GM12872 (cell line): ENCODE data around the gene MYADML2.

ENCODE experiments used
- TF ChIP-seq, protein P1 (sequence below): IDR thresholded peaks from 3 replicates; pipeline ENCODE4 v1.5.1; 2011; ENCODE audit warnings: low read depth, mild to moderate bottlenecking, low read length, moderate library complexity; ENCODE audit not compliant: insufficient read depth

MYADML2 gene

DNA sequence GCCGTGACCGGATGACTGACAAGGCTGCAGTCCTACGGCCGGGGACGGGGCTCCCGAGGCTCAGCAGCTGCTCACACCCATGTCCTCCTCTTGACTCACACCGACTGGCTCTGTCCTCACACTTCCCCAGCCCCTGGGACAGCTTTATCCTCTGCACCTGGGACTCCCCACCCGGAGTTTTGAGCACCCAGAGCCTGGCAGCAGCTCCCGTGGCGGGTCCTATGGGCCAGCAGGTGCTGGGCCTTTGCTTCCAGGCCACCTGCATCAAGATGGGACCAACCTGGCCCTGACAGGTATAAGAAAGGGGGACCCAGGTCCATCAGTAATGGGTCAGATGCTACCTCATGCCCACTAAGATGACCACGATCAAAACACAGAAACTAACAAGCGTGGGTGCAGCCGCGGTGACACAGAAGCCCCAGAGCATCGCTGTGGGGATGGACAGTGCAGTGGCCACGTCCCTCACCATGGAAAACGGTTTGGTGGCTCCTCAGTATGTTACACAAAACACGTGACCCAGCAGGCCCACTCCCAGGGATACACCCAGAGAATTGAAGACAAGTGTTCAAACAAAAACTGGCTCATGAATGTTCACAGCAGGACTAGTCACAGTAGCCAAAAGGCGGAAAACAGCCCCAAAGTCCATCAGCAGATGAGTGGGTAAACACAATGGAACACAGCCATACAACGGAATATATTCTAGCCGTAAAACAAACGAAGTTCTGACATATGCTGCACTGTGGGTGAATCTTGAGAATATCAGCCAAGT lies 17.2 kb upstream of the MYADML2 start:
- TF ChIP-seq, protein P1, sequence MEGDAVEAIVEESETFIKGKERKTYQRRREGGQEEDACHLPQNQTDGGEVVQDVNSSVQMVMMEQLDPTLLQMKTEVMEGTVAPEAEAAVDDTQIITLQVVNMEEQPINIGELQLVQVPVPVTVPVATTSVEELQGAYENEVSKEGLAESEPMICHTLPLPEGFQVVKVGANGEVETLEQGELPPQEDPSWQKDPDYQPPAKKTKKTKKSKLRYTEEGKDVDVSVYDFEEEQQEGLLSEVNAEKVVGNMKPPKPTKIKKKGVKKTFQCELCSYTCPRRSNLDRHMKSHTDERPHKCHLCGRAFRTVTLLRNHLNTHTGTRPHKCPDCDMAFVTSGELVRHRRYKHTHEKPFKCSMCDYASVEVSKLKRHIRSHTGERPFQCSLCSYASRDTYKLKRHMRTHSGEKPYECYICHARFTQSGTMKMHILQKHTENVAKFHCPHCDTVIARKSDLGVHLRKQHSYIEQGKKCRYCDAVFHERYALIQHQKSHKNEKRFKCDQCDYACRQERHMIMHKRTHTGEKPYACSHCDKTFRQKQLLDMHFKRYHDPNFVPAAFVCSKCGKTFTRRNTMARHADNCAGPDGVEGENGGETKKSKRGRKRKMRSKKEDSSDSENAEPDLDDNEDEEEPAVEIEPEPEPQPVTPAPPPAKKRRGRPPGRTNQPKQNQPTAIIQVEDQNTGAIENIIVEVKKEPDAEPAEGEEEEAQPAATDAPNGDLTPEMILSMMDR, result no peak

DNA sequence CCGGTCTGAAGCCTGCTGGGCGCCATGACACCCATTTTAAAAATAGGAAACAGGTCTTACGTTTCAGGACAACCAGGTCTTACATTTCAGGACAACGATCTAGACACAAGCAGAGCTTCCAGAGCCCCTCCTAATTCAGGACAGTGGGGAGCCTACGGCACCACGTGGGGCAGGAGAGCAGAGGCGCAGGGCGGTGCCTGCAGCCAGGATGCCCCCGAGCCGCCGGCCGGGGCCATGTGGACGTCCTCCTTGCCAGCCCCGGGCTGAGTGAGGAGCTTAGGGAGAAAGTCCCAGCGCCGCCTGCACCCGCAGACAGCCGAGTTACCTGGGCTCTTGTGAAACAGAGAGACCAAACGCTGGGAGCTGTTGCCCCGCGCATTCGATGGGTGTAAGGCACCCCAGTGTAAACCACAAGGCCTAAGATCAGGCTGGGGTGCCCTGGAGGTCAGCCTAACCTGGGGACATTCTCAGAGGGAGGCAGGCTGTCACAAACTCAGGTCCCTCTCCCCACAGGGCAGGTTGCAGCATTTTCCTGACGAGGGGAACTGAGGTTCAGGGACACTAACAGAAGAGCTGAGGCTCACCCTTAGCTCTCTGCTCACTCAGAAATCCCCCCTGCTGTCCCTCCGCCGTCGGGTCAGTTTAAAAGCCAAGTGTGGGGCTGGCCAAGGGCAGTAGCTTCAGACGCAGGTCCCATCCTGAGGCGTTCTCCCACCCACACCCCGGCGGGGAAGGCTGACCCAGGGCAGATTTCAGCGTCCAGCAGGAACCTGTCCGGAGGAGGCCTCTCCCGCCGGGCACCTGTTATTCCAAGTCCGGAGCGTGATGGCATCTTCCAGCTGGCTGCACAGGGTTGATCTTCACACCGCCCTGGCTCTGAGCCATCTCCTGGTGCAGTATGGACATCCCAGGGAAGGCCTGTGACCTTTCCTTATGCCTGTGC lies 15.7 kb upstream of the MYADML2 start:
- TF ChIP-seq, protein P1, result no peak

DNA sequence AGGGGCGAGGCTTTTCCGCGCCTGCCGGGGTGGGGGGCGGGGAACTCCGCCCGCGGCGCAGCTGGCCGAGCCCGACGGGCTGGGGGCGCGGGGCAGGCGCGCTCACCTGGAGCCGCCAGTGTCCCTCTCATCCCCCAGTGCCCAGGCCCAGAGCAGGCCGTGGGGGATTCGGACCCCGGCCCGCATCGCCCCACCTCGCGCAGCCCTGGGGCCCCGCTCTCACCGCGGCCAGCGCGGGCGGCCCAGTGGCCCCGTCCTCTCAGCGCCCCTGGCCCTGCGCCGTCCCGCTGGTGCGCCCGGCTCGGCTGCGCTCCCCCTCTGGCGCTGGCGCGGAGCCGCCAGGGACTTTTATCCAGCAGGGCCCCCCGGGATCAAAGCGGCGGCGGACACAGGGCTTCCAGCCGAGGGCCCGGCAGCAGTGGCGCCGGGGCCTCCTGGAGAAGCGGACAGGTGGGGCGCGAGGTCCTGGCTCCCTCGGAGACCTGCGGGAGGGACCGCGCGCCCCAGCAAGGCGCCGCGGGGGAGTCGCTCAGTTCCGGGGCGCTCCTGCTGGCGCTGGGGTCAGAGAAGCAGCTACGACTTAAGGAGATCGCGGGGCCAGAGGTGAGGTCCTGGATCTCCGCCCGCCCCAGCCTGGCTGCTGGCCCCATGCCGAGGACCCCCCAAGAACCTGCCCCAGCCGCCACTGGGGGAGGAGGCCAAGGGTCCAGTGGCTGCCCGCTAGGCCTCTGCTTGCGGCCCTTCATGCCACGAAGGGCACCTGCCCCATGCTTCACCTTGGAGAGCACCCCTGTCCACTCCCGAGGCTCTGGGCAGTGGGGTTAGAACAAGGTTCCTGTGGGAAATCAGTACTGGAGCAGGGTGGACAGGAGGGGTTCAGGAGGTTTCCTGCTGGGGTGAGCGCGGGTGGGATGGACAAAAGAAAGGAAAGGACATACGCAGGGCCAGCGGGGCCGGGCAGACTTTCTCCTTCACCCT lies 14.8 kb upstream of the MYADML2 start:
- TF ChIP-seq, protein P1, result no peak

DNA sequence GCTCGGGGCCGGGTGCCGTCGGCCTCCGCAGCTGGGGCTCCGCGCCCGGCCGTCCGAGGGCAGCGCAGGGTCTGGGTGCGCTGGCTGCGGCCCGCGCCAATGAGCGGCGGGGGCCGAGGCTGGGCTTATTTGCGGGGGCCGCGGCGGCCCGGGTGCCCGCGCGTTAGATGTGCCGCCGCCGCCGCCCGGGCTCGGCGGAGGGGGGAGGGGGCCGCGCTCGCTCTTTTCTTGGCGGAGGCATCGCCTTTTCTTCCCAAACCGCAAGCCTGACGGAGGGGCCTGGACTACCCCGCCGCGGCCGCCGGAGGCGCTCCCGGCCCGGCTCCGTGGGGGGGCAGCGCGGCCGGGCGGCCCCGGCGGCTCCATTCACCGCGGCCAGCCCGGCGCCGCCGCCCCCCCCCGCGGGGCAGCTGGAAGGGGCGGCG lies 14.1 kb upstream of the MYADML2 start, which contains the start of gene NOTUM:
NOTUM (minus strand) TSS at position 101 of the 425 bp plus-strand sequence. CDS start 278 bp downstream, outside the sequence.
- TF ChIP-seq, protein P1, result 0 out of 3 replicates have a peak, but pooled peaks have one; percentile 16

DNA sequence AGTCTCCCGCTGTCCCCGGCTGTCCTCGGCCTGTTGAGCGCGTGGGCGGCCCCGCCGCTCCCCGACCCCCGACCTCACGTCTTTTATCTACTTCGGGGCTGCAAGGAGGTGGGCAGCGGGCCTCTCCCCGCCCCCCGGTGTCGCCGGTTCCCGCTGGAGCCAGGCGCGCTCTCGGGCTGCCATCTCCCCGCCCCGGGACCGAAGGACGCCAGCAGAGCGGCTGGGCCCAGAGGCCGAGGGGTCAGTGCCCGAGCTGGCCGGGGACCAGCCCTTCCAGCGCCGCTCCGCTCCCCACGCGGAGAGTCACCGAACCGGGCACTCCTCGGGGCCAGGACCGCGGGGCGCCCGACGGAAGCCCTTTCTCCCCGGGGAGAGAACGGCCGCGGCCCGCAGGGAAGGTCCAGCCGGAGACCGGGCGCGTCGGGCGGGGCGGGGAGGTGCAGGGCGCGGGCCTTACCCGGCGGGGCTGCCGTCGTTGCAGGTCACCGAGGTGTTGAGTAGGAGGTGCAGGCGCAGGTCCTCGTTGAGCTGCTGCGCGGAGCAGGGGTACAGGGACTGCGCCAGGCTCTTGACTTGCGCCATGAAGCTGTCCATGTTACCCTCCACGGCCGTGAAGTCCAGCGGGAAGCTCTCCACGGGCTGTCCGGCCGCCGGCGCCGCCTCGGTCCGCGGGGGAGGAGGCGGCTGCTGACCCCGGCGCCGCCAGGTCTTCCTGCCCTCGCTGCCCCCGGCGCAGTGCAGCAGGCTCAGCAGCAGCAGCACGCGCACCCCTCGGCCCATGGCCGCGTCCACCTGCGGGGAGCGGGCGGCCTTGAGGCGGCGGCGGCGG lies 13.3 kb upstream of the MYADML2 start:
- TF ChIP-seq, protein P1, result no peak

DNA sequence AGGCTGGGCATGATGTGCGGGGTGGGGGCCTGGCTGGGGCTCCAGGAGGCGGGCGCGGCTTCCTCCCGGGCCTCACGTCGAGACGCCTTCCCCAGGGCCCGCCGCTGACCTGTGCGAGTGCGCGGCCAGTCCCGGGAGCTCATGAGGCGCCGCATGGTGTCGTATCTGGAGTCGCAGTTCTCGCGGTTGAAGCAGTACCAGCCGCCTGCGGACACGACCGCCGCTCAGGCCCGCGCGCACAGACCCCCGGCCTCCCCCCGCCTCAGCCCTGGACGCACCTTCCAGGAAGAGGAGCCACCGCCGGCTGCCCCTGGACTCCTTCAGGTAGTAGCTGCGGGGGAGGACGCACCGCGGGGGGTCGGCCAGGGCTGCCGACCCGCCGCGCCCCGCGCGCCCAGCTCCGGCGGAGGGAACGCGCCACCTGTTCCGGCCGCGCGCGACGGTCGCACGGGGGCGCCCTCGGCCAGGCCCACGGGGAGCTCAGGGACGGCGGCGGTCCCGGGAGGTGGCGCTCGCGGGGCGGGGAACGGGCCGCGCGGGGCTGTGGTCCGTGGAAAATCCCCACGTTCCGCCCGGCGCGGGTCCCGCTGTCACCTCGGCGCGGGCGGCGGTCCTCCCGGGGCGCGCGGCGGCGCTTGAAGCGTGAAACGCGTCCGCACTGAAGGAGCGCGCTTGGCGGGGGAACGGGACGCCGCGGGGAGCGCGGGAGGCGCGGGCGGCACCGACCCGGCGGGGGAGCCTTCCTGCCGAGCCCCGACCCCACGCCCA lies 12.5 kb upstream of the MYADML2 start:
- TF ChIP-seq, protein P1, result peak; percentile 71
